H1 (cell line): ENCODE measurements around the gene GSG1L. TPM values are rescaled to one million over a fixed set of nuclear protein-coding genes. Genes with fewer than 3 reads are reported as not detected.

Source experiments
- CTCF ChIA-PET: fragments of 300-600 bp; sonication (Branson Sonifier 250); formaldehyde crosslinking; loops from one replicate; lab custom pipeline; 2021; ENCODE audit not compliant: partially characterized antibody; lab: Charles Lee
- POLR2A ChIA-PET: fragments of 300-600 bp; sonication (Branson Sonifier 250); formaldehyde crosslinking; loops from one replicate; lab custom pipeline; 2021; ENCODE audit warnings: inconsistent platforms; ENCODE audit not compliant: partially characterized antibody; lab: Charles Lee
- DNase-seq, 2 experiments: peaks; one replicate each; pipeline versions ENCODE4 v3.0.0 to v3.0.0-alpha.2; 2010 to 2022; ENCODE audit warnings: low spot score in 2 of 2, low read depth in 1 of 2, mixed read lengths in 1 of 2
- FAIRE-seq: peaks from 2 replicates; lab custom pipeline; 2011; peaks lifted over from hg19 to GRCh38; lab: Jason Lieb, UNC
- H2AFZ ChIP-seq: 2 replicates; pipeline ENCODE4 v1.8.1; 2012; ENCODE audit warnings: low read length, inconsistent platforms
- H2AK5ac ChIP-seq: 2 replicates; pipeline ENCODE4 v1.6.1; 2013; ENCODE audit warnings: low read depth, low read length
- H2BK120ac ChIP-seq: replicated peaks from 2 replicates; pipeline ENCODE3; 2013; ENCODE audit warnings: low read depth, low read length, inconsistent platforms
- H2BK12ac ChIP-seq: 2 replicates; pipeline ENCODE4 v1.6.1; 2013; ENCODE audit warnings: low read depth, low read length
- H2BK15ac ChIP-seq: 2 replicates; pipeline ENCODE4 v1.6.1; 2013; ENCODE audit warnings: low read length
- H2BK20ac ChIP-seq: 2 replicates; pipeline ENCODE4 v1.6.1; 2013; ENCODE audit warnings: low read length
- H2BK5ac ChIP-seq: 2 replicates; pipeline ENCODE4 v1.6.1; 2013; ENCODE audit warnings: low read depth, low read length
- H3K14ac ChIP-seq: 2 replicates; pipeline ENCODE4 v1.6.1; 2013; ENCODE audit warnings: inconsistent platforms; ENCODE audit not compliant: insufficient read length
- H3K18ac ChIP-seq: 2 replicates; pipeline ENCODE4 v1.6.1; 2013; ENCODE audit warnings: low read length; ENCODE audit errors: extremely low read depth
- H3K23ac ChIP-seq: 2 replicates; pipeline ENCODE4 v1.6.1; 2013; ENCODE audit warnings: inconsistent platforms; ENCODE audit not compliant: insufficient read length
- H3K23me2 ChIP-seq: 2 replicates; pipeline ENCODE4 v1.6.1; 2013; ENCODE audit warnings: low read depth, low read length
- H3K27ac ChIP-seq: 2 replicates; pipeline ENCODE4 v1.6.1; 2011; ENCODE audit warnings: low read depth, low read length, inconsistent platforms
- H3K27me3 ChIP-seq, 4 experiments: replicated peaks in 1 of 4; 1 replicate in 1 of 4; 2 replicates in 3 of 4; pipeline versions ENCODE4 v1.6.1 to v1.8.1; 2011 to 2013; ENCODE audit warnings: low read length in 3 of 4, mild to moderate bottlenecking in 3 of 4, inconsistent platforms in 2 of 4, mixed read lengths in 2 of 4, moderate library complexity in 1 of 4; ENCODE audit not compliant: control insufficient read depth in 3 of 4, insufficient read depth in 3 of 4; ENCODE audit errors: extremely low read depth in 1 of 4
- H3K36me3 ChIP-seq, 4 experiments: 2 replicates each; pipeline versions ENCODE4 v1.6.1 to v1.8.1; 2011 to 2013; ENCODE audit warnings: mild to moderate bottlenecking in 4 of 4, low read length in 3 of 4, moderate library complexity in 2 of 4, control low read depth in 1 of 4, inconsistent platforms in 1 of 4; ENCODE audit not compliant: insufficient read depth in 4 of 4, control insufficient read depth in 2 of 4
- H3K4ac ChIP-seq: replicated peaks from 2 replicates; pipeline ENCODE3; 2013; ENCODE audit warnings: low read length, low read depth, mixed read lengths, inconsistent platforms; ENCODE audit not compliant: insufficient read length
- H3K4me1 ChIP-seq, 4 experiments: replicated peaks in 1 of 4; 1 replicate in 1 of 4; 2 replicates in 3 of 4; pipeline versions ENCODE4 v1.6.1 to v1.8.1; 2011 to 2013; ENCODE audit warnings: low read length in 3 of 4, inconsistent platforms in 2 of 4, mixed read lengths in 1 of 4; ENCODE audit not compliant: insufficient read depth in 4 of 4, control insufficient read depth in 3 of 4
- H3K4me2 ChIP-seq, 2 experiments: 2 replicates each; pipeline versions ENCODE4 v1.6.1 to v1.8.1; 2011 to 2013; ENCODE audit warnings: low read depth in 2 of 2, low read length in 2 of 2, control low read depth in 1 of 2, inconsistent platforms in 1 of 2, mild to moderate bottlenecking in 1 of 2; ENCODE audit not compliant: insufficient read depth in 1 of 2
- H3K4me3 ChIP-seq, 4 experiments: fragments of 200-600, 300-600 bp in 1 of 4; sonication (generic), shearing (Covaris generic), sonication (Bioruptor Twin) in 1 of 4; 2 replicates each; pipeline versions ENCODE4 v1.5.1 to v1.8.1; 2011 to 2016; ENCODE audit warnings: low read length in 4 of 4, low read depth in 3 of 4, control low read depth in 2 of 4, inconsistent platforms in 2 of 4, mild to moderate bottlenecking in 2 of 4, mixed read lengths in 1 of 4, moderate library complexity in 1 of 4; ENCODE audit not compliant: insufficient read depth in 2 of 4; ENCODE audit errors: extremely low read depth in 1 of 4
- H3K56ac ChIP-seq: replicated peaks from 2 replicates; pipeline ENCODE3; 2013; ENCODE audit warnings: low read depth, mild to moderate bottlenecking, mixed read lengths, low read length, inconsistent platforms; ENCODE audit not compliant: insufficient read length
- H3K79me1 ChIP-seq: 2 replicates; pipeline ENCODE4 v1.6.1; 2013; ENCODE audit warnings: low read depth, low read length, control low read depth
- H3K79me2 ChIP-seq, 2 experiments: 2 replicates each; pipeline versions ENCODE4 v1.6.1 to v1.8.1; 2012 to 2013; ENCODE audit warnings: low read length in 2 of 2, mild to moderate bottlenecking in 2 of 2, inconsistent platforms in 1 of 2; ENCODE audit not compliant: insufficient read depth in 2 of 2, control insufficient read depth in 1 of 2
- H3K9ac ChIP-seq, 4 experiments: replicated peaks in 1 of 4; 1 replicate in 1 of 4; 2 replicates in 3 of 4; pipeline versions ENCODE4 v1.6.1 to v1.8.1; 2011 to 2013; ENCODE audit warnings: low read depth in 3 of 4, low read length in 3 of 4, control low read depth in 2 of 4, mild to moderate bottlenecking in 2 of 4, moderate library complexity in 2 of 4, inconsistent platforms in 1 of 4; ENCODE audit errors: extremely low read depth in 1 of 4
- H3K9me3 ChIP-seq, 2 experiments: 2 replicates each; pipeline versions ENCODE4 v1.6.1 to v1.8.1; 2012 to 2013; ENCODE audit warnings: mild to moderate bottlenecking in 2 of 2, moderate library complexity in 2 of 2, control low read depth in 1 of 2, inconsistent platforms in 1 of 2, low read depth in 1 of 2, low read length in 1 of 2, mixed read lengths in 1 of 2; ENCODE audit not compliant: insufficient read depth in 2 of 2
- H4K20me1 ChIP-seq, 2 experiments: replicated peaks in 1 of 2; 2 replicates each; pipeline versions ENCODE3 to v1.8.1; 2011 to 2013; ENCODE audit warnings: inconsistent platforms in 2 of 2, low read length in 2 of 2, mild to moderate bottlenecking in 1 of 2; ENCODE audit not compliant: insufficient read depth in 2 of 2, control insufficient read depth in 1 of 2
- H4K5ac ChIP-seq: 2 replicates; pipeline ENCODE4 v1.6.1; 2013; ENCODE audit warnings: low read length, low read depth, mixed read lengths, inconsistent platforms; ENCODE audit not compliant: insufficient read length
- H4K8ac ChIP-seq: 2 replicates; pipeline ENCODE4 v1.8.0; 2013; ENCODE audit warnings: mild to moderate bottlenecking, moderate library complexity, low read length, inconsistent platforms; ENCODE audit not compliant: insufficient read depth; ENCODE audit errors: extremely low read depth
- H4K91ac ChIP-seq: replicated peaks from 2 replicates; pipeline ENCODE3; 2013; ENCODE audit warnings: low read length, mixed read lengths, inconsistent platforms; ENCODE audit not compliant: insufficient read length
- EP300 ChIP-seq, 2 experiments: IDR thresholded peaks; 1 replicate in 1 of 2; 2 replicates in 1 of 2; pipeline ENCODE4 v1.6.1; 2011 to 2012; ENCODE audit warnings: low read depth in 2 of 2, low read length in 2 of 2, mild to moderate bottlenecking in 2 of 2, borderline replicate concordance in 1 of 2, inconsistent platforms in 1 of 2, moderate library complexity in 1 of 2
- SP4 ChIP-seq: IDR thresholded peaks from 2 replicates; pipeline ENCODE4 v1.6.1; 2012; ENCODE audit warnings: low read length, inconsistent platforms
- WGBS, 2 experiments: shearing (Covaris generic) in 1 of 2; methylation state at CpG; one replicate each; pipeline versions ENCODE4 v1.1.6 to v1.1.7; 2013 to 2015; ENCODE audit warnings: low lambda C conversion rate in 2 of 2, mixed read lengths in 2 of 2, inconsistent platforms in 1 of 2, low coverage in 1 of 2, missing lambda C conversion rate in 1 of 2; ENCODE audit not compliant: insufficient replicate concordance in 2 of 2, insufficient coverage in 1 of 2, insufficient read length in 1 of 2; ENCODE audit errors: extremely low coverage in 1 of 2, missing lambda C conversion rate in 1 of 2; 5-methylcytosine and 5-hydroxymethylcytosine counted together
- polyA plus RNA-seq, 7 experiments: library from polyadenylated mRNA; depleted of rRNA in 3 of 7; stranded (reverse) in 5 of 7; unstranded in 2 of 7; fragments of >200 nt in 5 of 7; fragments of 200-250 nt in 2 of 7; gene quantifications; 1 replicate in 5 of 7; 2 replicates in 1 of 7; 4 replicates in 1 of 7; pipeline versions ENCODE4 v1.2.1 to v1.2.3, GENCODE V29; 2011 to 2013; ENCODE audit warnings: missing spikeins in 2 of 7, mixed read lengths in 2 of 7
- total RNA-seq: library from RNA; stranded (reverse); fragmentation: NEBNext Ultra II Directional; extraction: Animal tissue kit (Norgen Biotek cat#: 25700); gene quantifications from 2 replicates; pipeline ENCODE4 v1.2.1, GENCODE V29; 2021

The GSG1L gene
- total and polyA plus RNA-seq, 2 of the 8 experiments (the other 6 are each of a cell fraction or from before 2014, with no cell fraction given), result 0.71 to 1.1 TPM

DNA sequence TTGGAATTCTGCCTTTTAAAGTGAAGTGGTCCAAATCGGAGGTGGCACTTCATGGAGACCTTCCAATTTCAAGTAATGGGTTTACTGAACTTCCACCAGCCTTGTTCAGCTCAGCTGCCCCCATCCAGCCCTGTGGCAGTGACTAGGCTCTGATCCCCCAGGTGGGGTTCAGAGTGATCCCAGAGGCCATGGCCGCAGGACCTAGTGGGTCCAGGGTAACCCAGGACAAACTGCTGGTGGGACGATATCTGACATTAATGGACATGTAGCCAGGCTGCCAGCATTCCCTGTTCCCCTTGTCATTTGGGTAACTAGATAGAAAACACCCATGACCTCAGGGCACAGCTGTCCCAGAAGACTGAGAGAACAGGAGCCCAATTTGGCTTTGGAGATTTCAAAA is 209.9 kb downstream of the GSG1L start:
- H3K56ac ChIP-seq, result no peak overlapping the region
- H3K36me3 ChIP-seq, result no peaks in the 10 kb centered on the region
- H3K23ac ChIP-seq, result no peak overlapping the region
- FAIRE-seq (no peak), DNase-seq (no peak)
- no peak overlapping the region for H2AFZ ChIP-seq
- no peak overlapping the region for H2BK120ac ChIP-seq
- no peak overlapping the region for H2BK15ac ChIP-seq
- no peaks in the 10 kb centered on the region for H3K79me1 ChIP-seq
- no peaks in the 10 kb centered on the region for H3K23me2 ChIP-seq
- no peak overlapping the region for H4K5ac ChIP-seq
- peaks cover 0 to 2% (median 0%) of the 10 kb centered on the region in 4 experiments; a peak in 3 of 7 replicates for H3K4me1 ChIP-seq
- H2BK5ac ChIP-seq, result no peak overlapping the region
- no peak overlapping the region for H3K14ac ChIP-seq
- no peak overlapping the region for H2BK20ac ChIP-seq
- no peak overlapping the region for H3K9ac ChIP-seq
- no peaks in the 10 kb centered on the region for H3K27me3 ChIP-seq
- no peak overlapping the region for H3K18ac ChIP-seq
- POLR2A ChIA-PET, result no interaction called here
- H3K4ac ChIP-seq, result no peak overlapping the region
- 91% methylated on average over 3 of the region's 3 CpGs; no CpG with 5 or more reads in 1 of the 2 experiments for WGBS, 2 experiments
- no peaks in the 10 kb centered on the region for H4K20me1 ChIP-seq
- H3K4me3 ChIP-seq, result no peak overlapping the region
- no peak overlapping the region for H2AK5ac ChIP-seq
- H3K4me2 ChIP-seq, result no peak overlapping the region
- H4K91ac ChIP-seq, result peak overlapping the region; percentile 7
- no peaks in the 10 kb centered on the region for H3K9me3 ChIP-seq
- H3K27ac ChIP-seq, result no peak overlapping the region
- CTCF ChIA-PET, result interaction anchor here (0.8 to 4.0 kb wide), 7 partner anchors 11 to 161 kb away, joined by 3 to 23 read pairs (median 4); no protein-coding TSS in a partner anchor
- H4K8ac ChIP-seq, result no peak overlapping the region
- TF ChIP-seq EP300 (IDR thresholded peaks at IDR 0.05; ENCODE audit: borderline replicate concordance in 1 of 2, low read depth in 2 of 2, low read length in 2 of 2) (no peak), SP4 (no peak)
- H3K79me2 ChIP-seq, result no peaks in the 10 kb centered on the region
- no peak overlapping the region for H2BK12ac ChIP-seq
